Uterus (tissue), 4 donors: ENCODE measurements around the gene LRRN1. TPM values are rescaled to one million over a fixed set of nuclear protein-coding genes. Genes with fewer than 3 reads are reported as not detected.

Experiments used
- DNase-seq, 2 donors: peaks; one replicate each; pipeline ENCODE4 v3.0.0-alpha.2; 2019 to 2020
- H3K27ac ChIP-seq, 2 donors: fragments of 200-600 bp; sonication (generic); 1 replicate in 1 of 2; 2 replicates in 1 of 2; pipeline ENCODE4 v1.5.1; 2016 to 2018
- H3K27me3 ChIP-seq, 2 donors: fragments of 200-600 bp; sonication (generic); one replicate each; pipeline ENCODE4 v1.5.1; 2018 to 2019; ENCODE audit warnings: control low read depth in 1 of 2
- H3K36me3 ChIP-seq, 2 donors: fragments of 200-600 bp; sonication (generic); one replicate each; pipeline ENCODE4 v1.5.1; 2019; ENCODE audit warnings: control low read depth in 1 of 2
- H3K4me1 ChIP-seq, 2 donors: fragments of 200-600 bp; sonication (generic); one replicate each; pipeline ENCODE4 v1.5.1; 2018 to 2019; ENCODE audit warnings: control low read depth in 1 of 2
- H3K4me3 ChIP-seq, 2 donors: fragments of 200-600 bp; sonication (generic); 1 replicate in 1 of 2; 2 replicates in 1 of 2; pipeline ENCODE4 v1.5.1; 2018 to 2019; ENCODE audit warnings: mild to moderate bottlenecking in 1 of 2
- H3K9me3 ChIP-seq, 2 donors: fragments of 200-600 bp; sonication (generic); one replicate each; pipeline ENCODE4 v1.5.1; 2019; ENCODE audit warnings: control low read depth in 1 of 2
- POLR2A ChIP-seq, 2 donors: fragments of 450-650 bp; IDR thresholded peaks; one replicate each; pipeline ENCODE4 v1.6.1; 2016; ENCODE audit warnings: antibody characterized with exemption in 2 of 2, mild to moderate bottlenecking in 1 of 2, moderate library complexity in 1 of 2
- intact Hi-C: fragments of 100-400 bp; cut with DNase I; formaldehyde crosslinking; loops from one replicate; pipeline ENCODE4 v1.15.1; 2023; ENCODE audit warnings: low total_unique reads
- total RNA-seq, 4 donors: library from RNA; depleted of rRNA in 3 of 4; stranded (reverse); fragments of >200 nt in 3 of 4; gene quantifications; one replicate each; pipeline versions ENCODE4 v1.1.0 to v1.2.4, GENCODE V29; 2014 to 2023
- TF ChIP-seq, protein P1 (sequence below), 4 experiments: fragments of 200-600 bp in 2 of 4; fragments of 450-650 bp in 2 of 4; sonication (generic) in 2 of 4; IDR thresholded peaks; one replicate each; pipeline ENCODE4 v1.5.1; 2016 to 2019; ENCODE audit warnings: antibody characterized with exemption in 4 of 4, mild to moderate bottlenecking in 2 of 4, moderate library complexity in 1 of 4
- donor health status: DM: yes; HTN: yes; CAD: no.

Gene LRRN1
- total RNA-seq, 4 donors from 2014 or later, result 0.29 to 19.1 (median 3.0) TPM; not detected in 1

- TF ChIP-seq, protein P1, sequence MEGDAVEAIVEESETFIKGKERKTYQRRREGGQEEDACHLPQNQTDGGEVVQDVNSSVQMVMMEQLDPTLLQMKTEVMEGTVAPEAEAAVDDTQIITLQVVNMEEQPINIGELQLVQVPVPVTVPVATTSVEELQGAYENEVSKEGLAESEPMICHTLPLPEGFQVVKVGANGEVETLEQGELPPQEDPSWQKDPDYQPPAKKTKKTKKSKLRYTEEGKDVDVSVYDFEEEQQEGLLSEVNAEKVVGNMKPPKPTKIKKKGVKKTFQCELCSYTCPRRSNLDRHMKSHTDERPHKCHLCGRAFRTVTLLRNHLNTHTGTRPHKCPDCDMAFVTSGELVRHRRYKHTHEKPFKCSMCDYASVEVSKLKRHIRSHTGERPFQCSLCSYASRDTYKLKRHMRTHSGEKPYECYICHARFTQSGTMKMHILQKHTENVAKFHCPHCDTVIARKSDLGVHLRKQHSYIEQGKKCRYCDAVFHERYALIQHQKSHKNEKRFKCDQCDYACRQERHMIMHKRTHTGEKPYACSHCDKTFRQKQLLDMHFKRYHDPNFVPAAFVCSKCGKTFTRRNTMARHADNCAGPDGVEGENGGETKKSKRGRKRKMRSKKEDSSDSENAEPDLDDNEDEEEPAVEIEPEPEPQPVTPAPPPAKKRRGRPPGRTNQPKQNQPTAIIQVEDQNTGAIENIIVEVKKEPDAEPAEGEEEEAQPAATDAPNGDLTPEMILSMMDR (IDR thresholded peaks at IDR 0.05), result no peak
- TF ChIP-seq POLR2A (IDR thresholded peaks at IDR 0.05), result no peak
- intact Hi-C loops, result no loop called here
- Histone ChIP-seq H3K4me1 (no peaks in the 10 kb centered on the region), H3K4me3 (no peak overlapping the region), H3K27me3 (no peaks in the 10 kb centered on the region), H3K9me3 (no peaks in the 10 kb centered on the region), H3K27ac (no peak overlapping the region), H3K36me3 (no peaks in the 10 kb centered on the region)
- no peak for DNase-seq
These were observed 6.9 kb downstream of the LRRN1 start for GRCh38 chr3:3806092-3806491.

- no peak overlapping the region for H3K4me3 ChIP-seq
- no peak for DNase-seq
- H3K27ac ChIP-seq, result no peak overlapping the region
- no peaks in the 10 kb centered on the region for H3K4me1 ChIP-seq
- H3K36me3 ChIP-seq, result no peaks in the 10 kb centered on the region
- intact Hi-C loops, result no loop called here
- H3K9me3 ChIP-seq, result no peaks in the 10 kb centered on the region
- H3K27me3 ChIP-seq, result no peaks in the 10 kb centered on the region
- TF ChIP-seq, protein P1 (IDR thresholded peaks at IDR 0.05), result no peak
- no peak for TF ChIP-seq POLR2A (IDR thresholded peaks at IDR 0.05)
These were observed 7.6 kb downstream of the LRRN1 start for GRCh38 chr3:3806856-3807255.

- TF ChIP-seq, protein P1 (IDR thresholded peaks at IDR 0.05), result no peak
- no peak for TF ChIP-seq POLR2A (IDR thresholded peaks at IDR 0.05)
- no peak for DNase-seq
- intact Hi-C loops, result no loop called here
- no peaks in the 10 kb centered on the region for H3K9me3 ChIP-seq
- H3K4me1 ChIP-seq, result no peaks in the 10 kb centered on the region
- H3K27me3 ChIP-seq, result no peaks in the 10 kb centered on the region
- no peaks in the 10 kb centered on the region for H3K36me3 ChIP-seq
- no peak overlapping the region for H3K27ac ChIP-seq
- H3K4me3 ChIP-seq, result no peak overlapping the region
These were observed 13.8 kb downstream of the LRRN1 start for GRCh38 chr3:3813013-3813412.

GRCh38 chr3:3815206-3815605 is 16.0 kb downstream of the LRRN1 start:
- no peaks in the 10 kb centered on the region for H3K36me3 ChIP-seq
- no peak for TF ChIP-seq POLR2A (IDR thresholded peaks at IDR 0.05)
- TF ChIP-seq, protein P1 (IDR thresholded peaks at IDR 0.05), result no peak
- H3K4me1 ChIP-seq, result no peaks in the 10 kb centered on the region
- H3K4me3 ChIP-seq, result no peak overlapping the region
- intact Hi-C loops, result no loop called here
- DNase-seq, result no peak
- H3K9me3 ChIP-seq, result no peaks in the 10 kb centered on the region
- no peaks in the 10 kb centered on the region for H3K27me3 ChIP-seq
- no peak overlapping the region for H3K27ac ChIP-seq

DNA sequence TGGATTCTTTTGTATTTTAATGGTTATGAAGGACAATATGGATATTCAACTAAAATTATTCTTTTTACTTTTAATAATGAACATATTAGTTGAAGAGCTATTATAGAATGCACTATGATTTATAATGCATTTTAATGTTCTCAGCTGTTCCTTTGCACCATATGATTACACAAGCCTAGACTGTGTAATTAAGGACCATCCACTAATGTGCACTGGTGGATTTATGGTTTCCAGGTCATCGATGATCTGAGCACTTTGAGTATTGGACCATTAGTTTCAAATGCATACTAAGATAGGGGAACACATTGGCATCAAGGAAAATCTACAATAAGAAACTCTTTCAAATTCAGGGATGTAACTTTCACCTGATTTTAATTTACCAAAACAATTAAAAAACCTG is 16.8 kb downstream of the LRRN1 start:
- Histone ChIP-seq H3K36me3 (no peaks in the 10 kb centered on the region), H3K4me1 (no peaks in the 10 kb centered on the region), H3K27ac (no peak overlapping the region), H3K4me3 (no peak overlapping the region), H3K27me3 (no peaks in the 10 kb centered on the region), H3K9me3 (no peaks in the 10 kb centered on the region)
- TF ChIP-seq, protein P1 (IDR thresholded peaks at IDR 0.05), result no peak
- no peak for TF ChIP-seq POLR2A (IDR thresholded peaks at IDR 0.05)
- intact Hi-C loops, result no loop called here
- no peak for DNase-seq
